TTC549 (cell line): ENCODE measurements around the gene OSBP2.

Experiments
- FAIRE-seq: peaks from 2 replicates; lab custom pipeline; 2012; peaks lifted over from hg19 to GRCh38; lab: Jason Lieb, UNC

Gene OSBP2

GRCh38 chr22:30847583-30847982 is 152.9 kb downstream of the OSBP2 start:
- no peak for FAIRE-seq

GRCh38 chr22:30855266-30855665 is 160.6 kb downstream of the OSBP2 start:
- no peak for FAIRE-seq

GRCh38 chr22:30855677-30856518 is 161.2 kb downstream of the OSBP2 start:
- FAIRE-seq: no peak

GRCh38 chr22:30856741-30857502 is 162.2 kb downstream of the OSBP2 start:
- FAIRE-seq: no peak

- FAIRE-seq: no peak
Observed at GRCh38 chr22:30857791-30858190, 163.1 kb downstream of the OSBP2 start.

- FAIRE-seq: no peak
Observed at GRCh38 chr22:30858976-30859713, 164.5 kb downstream of the OSBP2 start.

GRCh38 chr22:30859714-30860095 is 165.0 kb downstream of the OSBP2 start:
- FAIRE-seq: no peak

- no peak for FAIRE-seq
Observed at GRCh38 chr22:30860176-30861105, 165.8 kb downstream of the OSBP2 start.

- FAIRE-seq: no peak
Observed at GRCh38 chr22:30861131-30861530, 166.5 kb downstream of the OSBP2 start.

GRCh38 chr22:30861688-30862552 is 167.2 kb downstream of the OSBP2 start:
- FAIRE-seq: no peak

GRCh38 chr22:30863081-30863833 is 168.6 kb downstream of the OSBP2 start:
- FAIRE-seq: no peak

GRCh38 chr22:30864441-30865420 is 170.1 kb downstream of the OSBP2 start:
- no peak for FAIRE-seq

- FAIRE-seq: no peak
Observed at GRCh38 chr22:30865656-30866055, 171.0 kb downstream of the OSBP2 start.

GRCh38 chr22:30866216-30866615 is 171.5 kb downstream of the OSBP2 start:
- no peak for FAIRE-seq

GRCh38 chr22:30866811-30867271 is 172.2 kb downstream of the OSBP2 start:
- no peak for FAIRE-seq

- no peak for FAIRE-seq
Observed at GRCh38 chr22:30867746-30868662, 173.3 kb downstream of the OSBP2 start.

GRCh38 chr22:30868663-30869385 is 174.2 kb downstream of the OSBP2 start:
- FAIRE-seq: no peak
